ENCODE measurements around the gene PARD3.

DNA sequence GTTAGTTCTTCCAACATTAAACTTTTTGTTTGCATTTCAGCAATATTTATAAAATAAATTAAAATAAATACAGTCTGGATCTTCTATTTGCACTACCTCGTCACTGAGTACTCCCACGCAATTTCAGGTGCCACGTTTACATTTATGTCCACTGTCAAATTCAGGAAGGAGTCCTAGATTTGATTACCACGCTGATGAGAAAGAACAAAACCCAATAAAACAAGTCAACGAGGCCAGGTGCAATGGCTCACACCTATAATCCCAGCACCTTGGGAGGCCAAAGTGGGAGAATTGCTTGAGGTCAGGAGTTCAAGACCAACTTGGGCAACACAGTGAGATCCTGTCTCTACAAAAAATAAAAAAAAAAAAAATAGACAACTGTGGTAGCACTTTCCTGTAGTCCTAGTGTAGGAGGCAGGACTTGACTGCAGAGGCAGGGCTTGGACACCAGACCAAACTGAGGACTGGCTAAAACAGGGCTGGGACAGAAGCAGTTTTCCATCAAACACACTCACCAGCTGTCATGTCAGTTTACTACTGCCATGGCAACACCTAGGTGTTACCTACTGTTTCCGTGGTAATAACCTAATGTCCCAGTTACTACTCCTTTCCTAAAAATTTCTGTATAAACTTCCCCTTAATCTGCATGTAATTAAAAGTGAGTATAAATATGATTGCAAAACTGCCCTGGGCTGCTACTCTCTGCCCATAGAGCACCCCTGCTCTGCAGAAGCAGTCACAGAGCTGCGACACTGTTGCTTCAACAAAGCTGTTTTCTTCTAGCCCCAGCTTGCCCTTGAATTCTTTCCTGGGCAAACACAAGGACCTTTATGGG, 341.7 kb downstream of the PARD3 start:
- TF ChIP-seq POLR2A (IDR thresholded peaks at IDR 0.05) = no peak
- TF ChIP-seq, protein P1, sequence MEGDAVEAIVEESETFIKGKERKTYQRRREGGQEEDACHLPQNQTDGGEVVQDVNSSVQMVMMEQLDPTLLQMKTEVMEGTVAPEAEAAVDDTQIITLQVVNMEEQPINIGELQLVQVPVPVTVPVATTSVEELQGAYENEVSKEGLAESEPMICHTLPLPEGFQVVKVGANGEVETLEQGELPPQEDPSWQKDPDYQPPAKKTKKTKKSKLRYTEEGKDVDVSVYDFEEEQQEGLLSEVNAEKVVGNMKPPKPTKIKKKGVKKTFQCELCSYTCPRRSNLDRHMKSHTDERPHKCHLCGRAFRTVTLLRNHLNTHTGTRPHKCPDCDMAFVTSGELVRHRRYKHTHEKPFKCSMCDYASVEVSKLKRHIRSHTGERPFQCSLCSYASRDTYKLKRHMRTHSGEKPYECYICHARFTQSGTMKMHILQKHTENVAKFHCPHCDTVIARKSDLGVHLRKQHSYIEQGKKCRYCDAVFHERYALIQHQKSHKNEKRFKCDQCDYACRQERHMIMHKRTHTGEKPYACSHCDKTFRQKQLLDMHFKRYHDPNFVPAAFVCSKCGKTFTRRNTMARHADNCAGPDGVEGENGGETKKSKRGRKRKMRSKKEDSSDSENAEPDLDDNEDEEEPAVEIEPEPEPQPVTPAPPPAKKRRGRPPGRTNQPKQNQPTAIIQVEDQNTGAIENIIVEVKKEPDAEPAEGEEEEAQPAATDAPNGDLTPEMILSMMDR (IDR thresholded peaks at IDR 0.05) = no peak
